ENCODE results near the gene CAMTA1. TPM values are rescaled to one million over a fixed set of nuclear protein-coding genes. Genes with fewer than 3 reads are reported as not detected.

CAMTA1 gene
- total RNA-seq, 1 donor, result 71.6 TPM

DNA sequence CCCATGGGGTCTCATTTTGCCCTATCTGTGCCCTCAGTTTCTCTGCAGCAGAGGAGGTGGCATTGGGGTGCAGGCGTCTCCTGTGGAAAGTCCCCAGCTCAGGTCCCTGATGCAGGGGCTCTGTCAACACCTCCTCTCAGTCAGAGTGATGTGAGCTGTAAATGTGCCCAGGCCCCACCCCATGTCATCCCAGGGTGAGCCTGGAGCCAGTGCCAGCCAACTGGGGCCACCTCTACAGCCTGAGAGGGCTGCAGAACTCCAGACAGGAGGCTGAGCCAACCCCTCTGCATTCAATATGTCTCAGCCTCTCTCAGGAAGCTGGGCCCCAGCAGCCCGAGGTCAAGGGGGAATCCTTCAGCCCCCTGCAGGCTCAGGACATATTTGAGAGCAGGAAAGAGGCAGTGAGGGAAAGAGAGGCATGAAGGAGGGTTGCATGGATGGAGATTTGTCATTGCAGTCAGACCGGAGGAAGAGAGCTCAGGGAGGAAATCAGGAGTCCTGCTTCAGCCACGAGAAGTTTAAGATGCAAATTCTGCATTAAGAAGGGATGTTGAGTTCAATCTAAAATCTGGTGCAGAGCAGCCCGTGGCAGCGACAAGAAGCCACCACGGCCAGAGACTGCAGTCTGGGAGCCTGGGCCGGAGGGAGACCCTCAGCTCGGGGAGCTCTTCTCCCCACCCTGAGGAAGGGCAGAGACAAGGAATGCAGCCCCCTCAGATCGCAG, 697.7 kb downstream of the CAMTA1 start:
- no peaks in the 10 kb centered on the region for H3K4me1 ChIP-seq (ENCODE audit: insufficient read depth, low read length)
- no peak overlapping the region for H3K4me3 ChIP-seq (ENCODE audit: low read length)
- no peaks in the 10 kb centered on the region for H3K27me3 ChIP-seq (ENCODE audit: insufficient read depth, low read length)
- H3K9me3 ChIP-seq (ENCODE audit: low read depth, low read length), result no peaks in the 10 kb centered on the region

DNA sequence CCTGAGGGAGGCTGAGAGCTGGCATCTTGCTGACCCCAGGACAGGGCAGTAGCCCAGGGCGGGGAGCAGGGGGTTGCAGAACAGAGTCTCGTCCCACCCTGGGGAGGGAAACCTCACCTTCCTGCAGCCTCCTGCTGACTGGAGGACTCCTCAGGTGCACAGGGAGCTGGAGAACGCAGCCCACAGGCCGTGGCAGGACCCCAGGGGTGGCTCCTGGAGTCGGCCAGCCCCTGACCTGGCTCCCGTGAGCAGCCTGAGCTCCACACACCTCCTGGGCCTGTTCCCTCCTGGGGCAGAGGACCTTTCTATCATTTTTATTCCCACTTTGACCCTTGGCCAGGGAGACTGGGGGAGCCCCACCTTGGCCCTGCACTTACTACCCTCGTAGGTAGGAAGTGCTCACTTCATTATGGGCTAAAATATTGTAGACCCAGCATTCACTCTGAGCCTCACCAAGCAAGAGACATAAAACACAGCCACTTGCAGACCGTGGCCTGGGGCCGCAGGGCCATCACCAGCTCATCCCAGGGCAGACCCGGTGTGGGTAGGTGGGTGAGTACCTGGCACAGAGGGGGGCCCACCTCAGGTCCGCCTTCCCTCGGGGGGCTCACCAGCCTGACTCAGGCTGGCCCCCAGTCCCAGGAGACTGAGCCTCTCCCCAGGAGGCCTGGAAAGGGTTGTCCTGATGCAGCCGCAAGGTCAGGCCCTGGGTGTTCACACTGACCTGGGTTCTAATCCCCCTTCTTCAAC, 698.6 kb downstream of the CAMTA1 start:
- no peaks in the 10 kb centered on the region for H3K27me3 ChIP-seq (ENCODE audit: insufficient read depth, low read length)
- no peaks in the 10 kb centered on the region for H3K9me3 ChIP-seq (ENCODE audit: low read depth, low read length)
- H3K4me3 ChIP-seq (ENCODE audit: low read length), result no peak overlapping the region
- H3K4me1 ChIP-seq (ENCODE audit: insufficient read depth, low read length), result no peaks in the 10 kb centered on the region

GRCh38 chr1:7485086-7485780, 700.0 kb downstream of the CAMTA1 start:
- Histone ChIP-seq H3K4me3 (ENCODE audit: low read length) (no peak overlapping the region), H3K9me3 (ENCODE audit: low read depth, low read length) (no peaks in the 10 kb centered on the region), H3K27me3 (ENCODE audit: insufficient read depth, low read length) (no peaks in the 10 kb centered on the region), H3K4me1 (ENCODE audit: insufficient read depth, low read length) (no peaks in the 10 kb centered on the region)

DNA sequence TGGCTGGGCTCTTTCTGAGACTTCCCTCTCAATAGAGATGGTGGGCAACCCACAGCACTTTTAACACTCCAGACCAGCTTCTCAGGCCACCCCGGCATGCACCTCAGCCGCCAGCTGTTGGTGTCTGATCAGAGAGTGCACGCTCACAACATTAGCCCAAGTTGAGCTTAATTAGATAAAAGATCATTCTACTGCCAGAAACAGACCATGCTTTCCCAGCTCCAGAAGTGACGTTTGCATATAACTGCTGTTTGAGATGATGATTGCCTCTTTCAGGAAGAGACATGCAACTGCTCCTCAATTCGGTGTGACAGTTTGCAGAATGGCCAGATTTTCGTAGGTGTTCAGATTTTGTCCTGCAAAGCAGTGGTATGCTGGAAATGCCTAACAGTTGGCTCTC, 700.6 kb downstream of the CAMTA1 start:
- H3K27me3 ChIP-seq (ENCODE audit: insufficient read depth, low read length), result no peaks in the 10 kb centered on the region
- no peak overlapping the region for H3K4me3 ChIP-seq (ENCODE audit: low read length)
- H3K9me3 ChIP-seq (ENCODE audit: low read depth, low read length), result no peaks in the 10 kb centered on the region
- no peaks in the 10 kb centered on the region for H3K4me1 ChIP-seq (ENCODE audit: insufficient read depth, low read length)

- Histone ChIP-seq H3K4me3 (ENCODE audit: low read length) (no peak overlapping the region), H3K4me1 (ENCODE audit: insufficient read depth, low read length) (no peaks in the 10 kb centered on the region), H3K27me3 (ENCODE audit: insufficient read depth, low read length) (no peaks in the 10 kb centered on the region), H3K9me3 (ENCODE audit: low read depth, low read length) (no peaks in the 10 kb centered on the region)
Measured at GRCh38 chr1:7487766-7488474, 702.7 kb downstream of the CAMTA1 start.

DNA sequence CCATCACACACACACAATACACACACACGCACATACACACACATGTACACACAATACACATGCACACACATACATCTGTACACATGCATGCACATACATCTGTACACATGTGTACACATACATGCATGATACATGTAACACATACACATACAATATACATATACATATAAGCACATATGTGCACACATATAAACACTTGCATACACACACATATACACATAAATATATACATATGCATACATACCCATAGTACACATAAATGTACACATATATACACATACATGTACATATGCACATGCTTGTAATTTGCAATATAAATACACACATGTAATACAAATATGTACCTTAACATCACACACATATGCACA, 703.2 kb downstream of the CAMTA1 start:
- no peaks in the 10 kb centered on the region for H3K9me3 ChIP-seq (ENCODE audit: low read depth, low read length)
- H3K4me3 ChIP-seq (ENCODE audit: low read length), result no peak overlapping the region
- no peaks in the 10 kb centered on the region for H3K4me1 ChIP-seq (ENCODE audit: insufficient read depth, low read length)
- H3K27me3 ChIP-seq (ENCODE audit: insufficient read depth, low read length), result no peaks in the 10 kb centered on the region

- H3K27me3 ChIP-seq (ENCODE audit: insufficient read depth, low read length), result no peaks in the 10 kb centered on the region
- H3K4me3 ChIP-seq (ENCODE audit: low read length), result no peak overlapping the region
- H3K4me1 ChIP-seq (ENCODE audit: insufficient read depth, low read length), result no peaks in the 10 kb centered on the region
- no peaks in the 10 kb centered on the region for H3K9me3 ChIP-seq (ENCODE audit: low read depth, low read length)
Measured at GRCh38 chr1:7489586-7489985, 704.3 kb downstream of the CAMTA1 start.

DNA sequence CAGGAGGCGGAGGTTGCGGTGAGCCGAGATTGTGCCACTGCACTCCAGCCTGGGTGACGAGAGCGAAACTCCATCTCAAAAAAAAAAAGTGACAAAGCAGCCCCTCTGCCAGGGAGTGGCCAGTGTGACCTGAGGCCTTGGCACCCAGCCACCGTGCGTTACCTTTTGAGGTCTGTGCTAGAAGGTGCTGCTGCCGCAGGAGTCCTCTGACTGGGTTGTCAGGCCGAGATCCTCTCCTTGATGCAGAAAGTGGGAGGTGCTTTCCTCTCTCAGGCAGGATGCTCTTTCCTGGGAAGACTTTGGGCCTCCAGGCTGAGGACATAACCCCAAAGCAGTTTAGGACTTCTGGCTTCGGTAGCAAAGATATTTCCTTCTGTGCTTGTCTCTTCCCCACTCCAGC, 705.3 kb downstream of the CAMTA1 start:
- Histone ChIP-seq H3K9me3 (ENCODE audit: low read depth, low read length) (no peaks in the 10 kb centered on the region), H3K4me3 (ENCODE audit: low read length) (no peak overlapping the region), H3K4me1 (ENCODE audit: insufficient read depth, low read length) (no peaks in the 10 kb centered on the region), H3K27me3 (ENCODE audit: insufficient read depth, low read length) (no peaks in the 10 kb centered on the region)

DNA sequence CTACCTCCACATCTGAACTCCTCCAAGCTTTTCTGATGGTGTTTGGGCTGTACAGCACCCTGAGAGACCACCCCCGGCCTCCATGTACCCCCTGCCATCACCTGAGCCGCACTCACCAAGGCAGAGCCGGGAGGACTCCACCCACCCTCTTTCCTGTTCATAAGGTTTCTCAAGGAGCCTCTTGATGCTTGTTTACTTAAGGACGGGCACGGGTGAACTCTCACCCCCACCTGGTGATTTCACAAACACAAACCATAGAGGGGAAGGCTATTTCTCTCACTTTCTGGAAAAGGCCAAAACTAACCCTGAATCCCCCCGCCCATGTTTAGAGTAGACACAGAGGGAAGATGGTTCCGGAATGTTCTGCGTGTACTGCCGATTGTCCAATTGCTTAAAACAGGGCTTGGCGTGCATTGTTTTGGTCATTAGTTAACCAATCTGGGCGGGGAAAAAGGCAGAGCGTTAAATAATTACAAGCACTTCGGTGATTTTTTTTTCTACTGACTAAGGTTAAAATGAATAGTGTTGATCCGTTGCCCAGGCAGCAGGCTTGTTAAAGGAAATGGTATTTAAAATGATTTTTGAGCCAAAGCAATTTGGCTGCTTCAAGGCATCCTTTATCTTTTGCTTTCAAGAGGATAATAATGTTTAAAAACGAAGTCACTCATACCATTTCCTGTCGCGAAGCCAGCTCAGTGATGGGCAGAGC, 706.0 kb downstream of the CAMTA1 start:
- no peaks in the 10 kb centered on the region for H3K4me1 ChIP-seq (ENCODE audit: insufficient read depth, low read length)
- H3K27me3 ChIP-seq (ENCODE audit: insufficient read depth, low read length), result no peaks in the 10 kb centered on the region
- H3K9me3 ChIP-seq (ENCODE audit: low read depth, low read length), result no peaks in the 10 kb centered on the region

DNA sequence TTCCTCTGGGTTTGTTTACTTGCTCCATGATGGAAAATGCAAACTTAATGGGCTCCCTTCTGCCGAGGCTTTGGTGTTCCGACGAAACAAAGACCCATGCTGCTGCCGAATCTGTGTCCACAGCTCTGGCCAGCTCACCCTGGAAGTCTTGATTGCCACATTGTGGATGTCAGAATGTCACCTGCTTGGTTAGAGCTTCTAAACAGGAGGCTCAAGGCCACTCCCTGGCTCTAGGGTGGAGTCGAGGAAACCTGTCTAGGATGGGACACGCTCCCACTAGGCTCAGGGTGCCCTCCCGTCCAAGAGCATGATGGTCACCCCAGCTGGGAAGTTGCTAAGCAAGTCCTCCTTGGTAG, 706.5 kb downstream of the CAMTA1 start:
- H3K4me3 ChIP-seq (ENCODE audit: low read length), result no peak overlapping the region
- H3K9me3 ChIP-seq (ENCODE audit: low read depth, low read length), result no peaks in the 10 kb centered on the region
- H3K4me1 ChIP-seq (ENCODE audit: insufficient read depth, low read length), result no peaks in the 10 kb centered on the region
- no peaks in the 10 kb centered on the region for H3K27me3 ChIP-seq (ENCODE audit: insufficient read depth, low read length)

More for the DNA sequence above, 706.0 kb downstream of the CAMTA1 start:
- no peak overlapping the region for H3K4me3 ChIP-seq (ENCODE audit: low read length)

DNA sequence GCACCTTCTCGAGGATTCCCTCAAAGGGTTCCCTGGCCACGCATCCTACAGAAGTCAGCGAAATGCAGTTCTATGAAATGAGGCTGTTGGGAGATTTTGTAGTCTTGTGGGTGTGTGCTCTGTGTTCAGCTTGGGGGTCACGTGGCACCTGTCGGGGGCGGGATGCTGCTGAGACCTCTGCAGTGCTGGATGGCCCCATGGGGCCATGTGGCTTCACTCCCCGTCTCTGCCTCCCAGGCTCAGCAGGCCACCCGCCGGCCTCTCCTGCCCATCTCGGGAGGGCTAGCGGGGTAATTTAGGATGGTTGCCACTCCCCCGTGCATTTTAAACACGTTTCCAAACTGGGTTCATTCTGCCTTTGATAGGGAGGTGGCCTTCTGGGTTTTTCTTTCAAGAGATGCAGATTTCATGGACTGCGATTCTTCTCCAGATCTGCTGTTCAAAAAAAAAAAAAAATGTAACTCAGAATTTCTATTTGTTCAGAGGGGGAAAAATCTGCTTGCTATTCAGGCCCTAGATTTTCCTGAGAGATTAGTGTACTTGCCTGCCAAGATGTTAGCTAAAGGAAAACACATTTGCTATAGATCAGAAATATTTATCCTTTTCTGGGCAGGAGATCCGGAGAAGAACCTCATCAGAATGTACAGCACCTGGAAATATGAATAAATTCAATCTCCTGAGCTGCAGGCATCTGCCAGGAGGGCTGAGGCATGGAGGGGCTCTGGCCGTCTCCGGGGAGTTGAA, 708.6 kb downstream of the CAMTA1 start:
- no peaks in the 10 kb centered on the region for H3K4me1 ChIP-seq (ENCODE audit: insufficient read depth, low read length)
- no peaks in the 10 kb centered on the region for H3K27me3 ChIP-seq (ENCODE audit: insufficient read depth, low read length)
- H3K9me3 ChIP-seq (ENCODE audit: low read depth, low read length), result no peaks in the 10 kb centered on the region
- H3K4me3 ChIP-seq (ENCODE audit: low read length), result no peak overlapping the region

DNA sequence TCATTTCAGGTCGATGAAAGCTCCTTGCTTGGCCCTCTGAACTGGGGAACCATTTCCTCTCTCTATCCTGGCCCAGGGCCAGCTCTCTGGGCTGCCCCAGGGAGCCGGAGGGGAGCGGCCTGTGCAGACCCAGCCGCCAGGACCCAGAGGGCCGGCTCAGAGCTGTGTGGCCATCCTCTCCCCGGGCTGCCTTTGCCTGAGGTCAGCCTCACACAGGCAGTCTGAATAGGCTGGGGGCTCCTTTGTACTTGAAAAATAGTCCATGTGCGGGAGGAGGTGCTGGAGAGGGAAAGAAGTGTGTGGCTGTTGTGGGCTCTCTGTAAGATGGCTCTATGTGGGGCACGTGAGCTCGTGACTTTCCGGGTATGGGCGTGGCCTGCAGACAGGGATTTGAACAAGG, 710.7 kb downstream of the CAMTA1 start:
- no peaks in the 10 kb centered on the region for H3K9me3 ChIP-seq (ENCODE audit: low read depth, low read length)
- H3K4me3 ChIP-seq (ENCODE audit: low read length), result no peak overlapping the region
- no peaks in the 10 kb centered on the region for H3K4me1 ChIP-seq (ENCODE audit: insufficient read depth, low read length)
- no peaks in the 10 kb centered on the region for H3K27me3 ChIP-seq (ENCODE audit: insufficient read depth, low read length)

- Histone ChIP-seq H3K4me3 (ENCODE audit: low read length) (no peak overlapping the region), H3K27me3 (ENCODE audit: insufficient read depth, low read length) (no peaks in the 10 kb centered on the region), H3K4me1 (ENCODE audit: insufficient read depth, low read length) (no peaks in the 10 kb centered on the region), H3K9me3 (ENCODE audit: low read depth, low read length) (no peaks in the 10 kb centered on the region)
Measured at GRCh38 chr1:7497107-7497637, 711.9 kb downstream of the CAMTA1 start.
